ENCODE data around the gene CASTOR2.
"Not testable (repeated sequence)": the region's sequence is repeated elsewhere in the genome, so short reads cannot be mapped to it uniquely, and the experiment has no call there.

CASTOR2 gene

GRCh38 chr7:75054744-75055143 lies 90.2 kb downstream of the CASTOR2 start:
- DNase-seq (ENCODE audit: low spot score), result no peak

- no peak for DNase-seq (ENCODE audit: low spot score)
Observed at GRCh38 chr7:75055155-75055554, 90.7 kb downstream of the CASTOR2 start.

- no peak for DNase-seq (ENCODE audit: low spot score)
Observed at GRCh38 chr7:75055830-75056772, 91.6 kb downstream of the CASTOR2 start.

- DNase-seq (ENCODE audit: low spot score), result no peak
Observed at GRCh38 chr7:75058406-75058805, 93.9 kb downstream of the CASTOR2 start.

GRCh38 chr7:75064291-75064690 lies 99.8 kb downstream of the CASTOR2 start:
- no peak for DNase-seq (ENCODE audit: low spot score)

GRCh38 chr7:75064801-75065200 lies 100.3 kb downstream of the CASTOR2 start:
- DNase-seq (ENCODE audit: low spot score), result no peak

GRCh38 chr7:75066521-75066920 lies 102.0 kb downstream of the CASTOR2 start:
- DNase-seq (ENCODE audit: low spot score), result no peak

GRCh38 chr7:75072981-75073283 lies 108.4 kb downstream of the CASTOR2 start:
- DNase-seq (ENCODE audit: low spot score), result no peak

- DNase-seq (ENCODE audit: low spot score), result not testable (repeated sequence)
Observed at GRCh38 chr7:75074262-75074641, 109.7 kb downstream of the CASTOR2 start.
